Heart left ventricle (tissue), 16 donors: ENCODE measurements around the gene THADA. TPM values are rescaled to one million over a fixed set of nuclear protein-coding genes. Genes with fewer than 3 reads are reported as not detected.

Experiments
- ATAC-seq, 4 donors: fragments of 200-7000 bp; cut with Tn5 transposase; one replicate each; pipeline ENCODE4 v1.9.1; 2020 to 2022; ENCODE audit warnings: moderate library complexity in 4 of 4, mild to moderate bottlenecking in 3 of 4, moderate number of reproducible peaks in 1 of 4
- DNase-seq, 5 donors: peaks; one replicate each; pipeline ENCODE4 v3.0.0-alpha.2; 2020
- H3K27ac ChIP-seq, 12 donors: fragments of 200-600 bp; sonication (generic) in 4 of 12; one replicate each; pipeline versions ENCODE4 v1.5.0 to v1.8.0; 2016 to 2022; ENCODE audit warnings: mild to moderate bottlenecking in 2 of 12
- H3K27me3 ChIP-seq, 9 donors: fragments of 200-600 bp; sonication (generic) in 2 of 9; one replicate each; pipeline versions ENCODE4 v1.5.1 to v1.8.0; 2016 to 2022; ENCODE audit warnings: mild to moderate bottlenecking in 3 of 9
- H3K36me3 ChIP-seq, 9 donors: fragments of 200-600 bp; sonication (generic) in 2 of 9; one replicate each; pipeline versions ENCODE4 v1.5.0 to v1.8.0; 2018 to 2022; ENCODE audit warnings: mild to moderate bottlenecking in 2 of 9
- H3K4me1 ChIP-seq, 12 donors: fragments of 200-600 bp; sonication (generic) in 4 of 12; one replicate each; pipeline versions ENCODE4 v1.5.0 to v1.8.0; 2016 to 2022; ENCODE audit warnings: mild to moderate bottlenecking in 3 of 12
- H3K4me3 ChIP-seq, 12 donors: fragments of 200-600 bp; sonication (generic) in 4 of 12; one replicate each; pipeline versions ENCODE4 v1.5.0 to v1.8.0; 2017 to 2022; ENCODE audit warnings: mild to moderate bottlenecking in 9 of 12, moderate library complexity in 4 of 12
- H3K9me3 ChIP-seq, 12 donors: fragments of 200-600 bp; sonication (generic) in 4 of 12; one replicate each; pipeline versions ENCODE4 v1.5.0 to v1.8.0; 2016 to 2022; ENCODE audit warnings: mild to moderate bottlenecking in 1 of 12
- CTCF ChIP-seq, 12 donors: fragments of 200-600 bp; sonication (generic) in 4 of 12; IDR thresholded peaks; one replicate each; pipeline versions ENCODE4 v1.5.0 to v1.8.0; 2018 to 2022; ENCODE audit warnings: antibody characterized with exemption in 12 of 12, mild to moderate bottlenecking in 5 of 12
- POLR2A ChIP-seq, 2 donors: fragments of 450-650 bp; IDR thresholded peaks; one replicate each; pipeline ENCODE4 v1.6.1; 2017; ENCODE audit warnings: antibody characterized with exemption in 2 of 2, mild to moderate bottlenecking in 2 of 2, moderate library complexity in 2 of 2
- WGBS, 4 donors: extraction: QIAGEN DNeasy Blood & Tissue Kit in 2 of 4; methylation state at CpG; one replicate each; pipeline versions ENCODE4 v1.1.5 to v1.1.7; 2013 to 2018; 5-methylcytosine and 5-hydroxymethylcytosine counted together
- intact Hi-C, 10 donors: fragments of 100-400 bp; cut with DNase I; formaldehyde crosslinking; loops; one replicate each; pipeline versions ENCODE4 v1.11.1 to v1.14.2; 2022
- polyA plus RNA-seq, 2 donors: library from polyadenylated mRNA; stranded (reverse); fragments of 200-250 nt; gene quantifications; one replicate each; pipeline ENCODE4 v1.2.3, GENCODE V29; 2013
- total RNA-seq, 9 donors: library from RNA; depleted of rRNA in 2 of 9; stranded (reverse); fragments of >200 nt in 2 of 9; fragmentation: NEBNext Ultra II Directional in 3 of 9; extraction: Animal tissue kit (Norgen Biotek cat#: 25700) in 3 of 9; gene quantifications; one replicate each; pipeline versions ENCODE4 v1.1.0 to v1.2.4, GENCODE V29; 2016 to 2023
- donor health status: ischemic (EF 13 %, LVEDD 7.1; RV severe dilation, severe dysfunction).
- donor health status: healthy with polysubstance abuse.
- donor health status: DM: no; HTN: yes; CAD: no.
- donor health status: DM: no; HTN: no; CAD: no.
- donor health status: ischemic (EF 25% LVEDD 6.9; RV normal size, moderate dysfunction).
- donor health status: ischemic (EF 25% LVEDD 5.7; RV mildly dilated, moderate dysfunction).
- donor health status: healthy.
- donor health status: DM: yes; HTN: yes; CAD: no.
- donor health status: ischemic (EF 35%, LVEDD 5.7; RV mildly dilated, moderate dysfunction).
- donor health status: nonischemic (EF 11% LVEDD 7.7; RV severe dilation, severe dysfunction).
- donor health status: DM: yes; HTN: yes; CAD: no.
- donor health status: PGD.
- donor health status: ischemic (EF 29% LVEDD 5.4; RV normal size, mild dysfunction).
- donor health status: nonischemic (EF 23%, LVEDD 6.1; RV moderate dilation, normal function).

THADA gene
- total and polyA plus RNA-seq, 11 donors = 6.8 to 21.4 (median 13.0) TPM

GRCh38 chr2:43379494-43379893, 216.3 kb downstream of the THADA start:
- intact Hi-C loops = no loop called here
- no peak for ATAC-seq
- 96 to 100% (median 98%) methylated on average over 1 of the region's 1 CpG for WGBS, 4 donors

GRCh38 chr2:43377327-43377726, 218.5 kb downstream of the THADA start:
- Histone ChIP-seq H3K27ac (no peak overlapping the region), H3K4me1 (peaks cover 0 to 17% (median 6%) of the 10 kb centered on the region in 12 donors), H3K27me3 (no peaks in the 10 kb centered on the region), H3K9me3 (peaks cover 0 to 5% (median 0%) of the 10 kb centered on the region in 12 donors), H3K36me3 (no peaks in the 10 kb centered on the region), H3K4me3 (no peak overlapping the region)
- DNase-seq (no peak), ATAC-seq (no peak)
- intact Hi-C loops = no loop called here
- no peak for TF ChIP-seq POLR2A (IDR thresholded peaks at IDR 0.05)
- no peak for TF ChIP-seq CTCF (IDR thresholded peaks at IDR 0.05)
- WGBS, 4 donors = 98 to 100% (median 99%) methylated on average over 3 of the region's 3 CpGs

More at GRCh38 chr2:43379494-43379893, 216.3 kb downstream of the THADA start:
- no peaks in the 10 kb centered on the region for H3K27me3 ChIP-seq
- TF ChIP-seq CTCF (IDR thresholded peaks at IDR 0.05) (no peak), POLR2A (IDR thresholded peaks at IDR 0.05) (no peak)
- no peaks in the 10 kb centered on the region for H3K36me3 ChIP-seq
- no peak for DNase-seq
- H3K4me1 ChIP-seq = peaks cover 0 to 17% (median 6%) of the 10 kb centered on the region in 12 donors
- H3K9me3 ChIP-seq = peaks cover 0 to 5% (median 0%) of the 10 kb centered on the region in 12 donors
- no peak overlapping the region for H3K27ac ChIP-seq
- H3K4me3 ChIP-seq = no peak overlapping the region

- ATAC-seq (peak in 1 of 4 donors; percentile 39), DNase-seq (no peak)
- intact Hi-C loops = no loop called here
- Histone ChIP-seq H3K27me3 (no peaks in the 10 kb centered on the region), H3K4me1 (peaks cover 0 to 17% (median 6%) of the 10 kb centered on the region in 12 donors), H3K36me3 (no peaks in the 10 kb centered on the region), H3K27ac (peak overlapping the region in 6 of 12 donors; percentile 20 to 59 (median 29)), H3K4me3 (no peak overlapping the region), H3K9me3 (peaks cover 0 to 5% (median 0%) of the 10 kb centered on the region in 12 donors)
- WGBS, 4 donors = 81 to 89% (median 85%) methylated on average over 8 of the region's 8 CpGs
- TF ChIP-seq CTCF (IDR thresholded peaks at IDR 0.05) (no peak), POLR2A (IDR thresholded peaks at IDR 0.05) (no peak)
These were observed 219.2 kb downstream of the THADA start for GRCh38 chr2:43376523-43377198.

- Histone ChIP-seq H3K4me1 (peaks cover 0 to 21% (median 9%) of the 10 kb centered on the region in 12 donors), H3K27me3 (no peaks in the 10 kb centered on the region), H3K27ac (peak overlapping the region in 8 of 12 donors; percentile 20 to 59 (median 53)), H3K36me3 (no peaks in the 10 kb centered on the region), H3K9me3 (peaks cover 0 to 5% (median 0%) of the 10 kb centered on the region in 12 donors), H3K4me3 (no peak overlapping the region)
- ATAC-seq (peak in 3 of 4 donors; percentile 29 to 50 (median 42)), DNase-seq (no peak)
- TF ChIP-seq POLR2A (IDR thresholded peaks at IDR 0.05) (no peak), CTCF (IDR thresholded peaks at IDR 0.05) (no peak)
- 48 to 60% (median 53%) methylated on average over 3 of the region's 3 CpGs for WGBS, 4 donors
- intact Hi-C loops = no loop called here
These were observed 219.9 kb downstream of the THADA start for GRCh38 chr2:43375746-43376522.
